ENCODE measurements around the gene SNAPC3.

- TF ChIP-seq EZH2 (IDR thresholded peaks at IDR 0.05) (no peak), POLR2AphosphoS5 (IDR thresholded peaks at IDR 0.05; ENCODE audit: borderline replicate concordance, low read depth, low read length) (no peak)
Measured at GRCh38 chr9:15423231-15423985, 732 bp downstream of the SNAPC3 start.

All from SK-N-MC (cell line).